Loucy (cell line): ENCODE measurements around the gene TNFSF13B.

Experiments
- H2AFZ ChIP-seq: fragments of 200-600 bp; sonication (generic); 2 replicates; pipeline ENCODE4 v1.6.0; 2016; ENCODE audit warnings: antibody characterized with exemption, mild to moderate bottlenecking, low read length, moderate library complexity
- H3F3A ChIP-seq: fragments of 200-600 bp; 2 replicates; pipeline ENCODE4 v1.6.0; 2016; ENCODE audit warnings: antibody characterized with exemption, low read depth, mild to moderate bottlenecking
- H3K27me3 ChIP-seq: fragments of 200-600 bp; sonication (generic); 2 replicates; pipeline ENCODE4 v1.6.1; 2014; ENCODE audit warnings: low read length, mild to moderate bottlenecking; ENCODE audit not compliant: insufficient read depth, poor library complexity, severe bottlenecking
- H3K36me3 ChIP-seq: fragments of 200-600 bp; sonication (generic); 2 replicates; pipeline ENCODE4 v1.6.1; 2016; ENCODE audit warnings: low read length; ENCODE audit not compliant: insufficient read depth
- H3K4me1 ChIP-seq: fragments of 200-600 bp; sonication (generic); 2 replicates; pipeline ENCODE4 v1.5.1; 2014; ENCODE audit warnings: low read length, mild to moderate bottlenecking; ENCODE audit not compliant: insufficient read depth, poor library complexity, severe bottlenecking
- H3K4me2 ChIP-seq: fragments of 200-600 bp; sonication (generic); 2 replicates; pipeline ENCODE4 v1.6.0; 2014; ENCODE audit warnings: antibody characterized with exemption, low read length, low read depth, mild to moderate bottlenecking; ENCODE audit not compliant: poor library complexity, severe bottlenecking
- H3K4me3 ChIP-seq: fragments of 200-600 bp; sonication (generic); 2 replicates; pipeline ENCODE4 v1.5.1; 2014; ENCODE audit warnings: low read length, mild to moderate bottlenecking, mixed read lengths; ENCODE audit not compliant: poor library complexity, severe bottlenecking
- H3K79me2 ChIP-seq: fragments of 200-600 bp; sonication (generic); 2 replicates; pipeline ENCODE4 v1.6.1; 2014; ENCODE audit warnings: low read length; ENCODE audit not compliant: insufficient read depth
- H3K9ac ChIP-seq: fragments of 200-600 bp; sonication (generic); 2 replicates; pipeline ENCODE4 v1.6.0; 2014; ENCODE audit warnings: mild to moderate bottlenecking, low read depth, low read length, moderate library complexity; ENCODE audit not compliant: poor library complexity, severe bottlenecking
- H3K9me2 ChIP-seq: fragments of 200-600 bp; sonication (generic); replicated peaks from 2 replicates; pipeline ENCODE4 v1.6.1; 2016; ENCODE audit warnings: low read depth, low read length, mixed read lengths
- H3K9me3 ChIP-seq: fragments of 200-600 bp; sonication (generic); 2 replicates; pipeline ENCODE4 v1.6.1; 2014; ENCODE audit warnings: mild to moderate bottlenecking, antibody characterized with exemption, low read length, low read depth; ENCODE audit not compliant: insufficient read depth
- H4K20me1 ChIP-seq: fragments of 200-600 bp; sonication (generic); 2 replicates; pipeline ENCODE4 v1.6.0; 2014; ENCODE audit warnings: antibody characterized with exemption, low read length, mild to moderate bottlenecking; ENCODE audit not compliant: insufficient read depth, poor library complexity, severe bottlenecking
- CTCF ChIP-seq: fragments of 200-600 bp; sonication (generic); conservative IDR thresholded peaks from 2 replicates; pipeline ENCODE4 v1.5.1; 2014; ENCODE audit warnings: mild to moderate bottlenecking, antibody characterized with exemption, low read length
- EZH2phosphoT487 ChIP-seq: fragments of 200-600 bp; IDR thresholded peaks from 2 replicates; pipeline ENCODE4 v1.6.1; 2018; ENCODE audit warnings: antibody characterized with exemption, mild to moderate bottlenecking, moderate library complexity, borderline replicate concordance

Gene TNFSF13B

GRCh38 chr13:108278466-108278865 lies 8.9 kb downstream of the TNFSF13B start:
- H3K4me2 ChIP-seq = no peak overlapping the region
- no peak overlapping the region for H3K4me3 ChIP-seq
- no peaks in the 10 kb centered on the region for H3K27me3 ChIP-seq
- H3K79me2 ChIP-seq = no peaks in the 10 kb centered on the region
- H3K9me2 ChIP-seq = no peaks in the 10 kb centered on the region
- H2AFZ ChIP-seq = no peak overlapping the region
- no peaks in the 10 kb centered on the region for H4K20me1 ChIP-seq
- H3K9me3 ChIP-seq = no peaks in the 10 kb centered on the region
- H3K36me3 ChIP-seq = no peaks in the 10 kb centered on the region
- H3F3A ChIP-seq = no peaks in the 10 kb centered on the region
- TF ChIP-seq EZH2phosphoT487 (no peak), CTCF (no peak)
- H3K9ac ChIP-seq = no peak overlapping the region
- no peaks in the 10 kb centered on the region for H3K4me1 ChIP-seq

GRCh38 chr13:108281901-108282300 lies 12.4 kb downstream of the TNFSF13B start:
- H3F3A ChIP-seq = no peaks in the 10 kb centered on the region
- TF ChIP-seq CTCF = no peak
- TF ChIP-seq EZH2phosphoT487 = no peak
- no peaks in the 10 kb centered on the region for H3K27me3 ChIP-seq
- no peaks in the 10 kb centered on the region for H3K79me2 ChIP-seq
- H3K36me3 ChIP-seq = no peaks in the 10 kb centered on the region
- no peak overlapping the region for H2AFZ ChIP-seq
- H3K4me3 ChIP-seq = no peak overlapping the region
- no peaks in the 10 kb centered on the region for H4K20me1 ChIP-seq
- no peaks in the 10 kb centered on the region for H3K9me2 ChIP-seq
- H3K4me2 ChIP-seq = no peak overlapping the region
- no peaks in the 10 kb centered on the region for H3K9me3 ChIP-seq
- no peak overlapping the region for H3K9ac ChIP-seq
- no peaks in the 10 kb centered on the region for H3K4me1 ChIP-seq

GRCh38 chr13:108283110-108283509 lies 13.6 kb downstream of the TNFSF13B start:
- H3K27me3 ChIP-seq = no peaks in the 10 kb centered on the region
- no peak overlapping the region for H3K4me3 ChIP-seq
- H3K79me2 ChIP-seq = no peaks in the 10 kb centered on the region
- no peak overlapping the region for H3K9ac ChIP-seq
- H4K20me1 ChIP-seq = no peaks in the 10 kb centered on the region
- H3K36me3 ChIP-seq = no peaks in the 10 kb centered on the region
- no peaks in the 10 kb centered on the region for H3K4me1 ChIP-seq
- H3K9me3 ChIP-seq = no peaks in the 10 kb centered on the region
- TF ChIP-seq EZH2phosphoT487 = no peak
- TF ChIP-seq CTCF = no peak
- no peak overlapping the region for H2AFZ ChIP-seq
- no peak overlapping the region for H3K4me2 ChIP-seq
- H3K9me2 ChIP-seq = no peaks in the 10 kb centered on the region
- H3F3A ChIP-seq = no peaks in the 10 kb centered on the region
